Type B pancreatic cell (in vitro differentiated cells): Measurements from ENCODE around the gene ACSS2. TPM values are rescaled to one million over a fixed set of nuclear protein-coding genes. Genes with fewer than 3 reads are reported as not detected.

Source experiments
- DNase-seq: peaks from one replicate; pipeline ENCODE4 v3.0.0; 2021; ENCODE audit warnings: mixed read lengths; ENCODE audit not compliant: unreplicated experiment; ENCODE audit errors: extremely low spot score
- H3K27ac Mint-ChIP-seq: 2 replicates; pipeline ENCODE4 v1.8.0; 2021; ENCODE audit warnings: mild to moderate bottlenecking, mixed read lengths
- H3K27me3 Mint-ChIP-seq: 2 replicates; pipeline ENCODE4 v1.8.0; 2021; ENCODE audit warnings: mixed read lengths
- H3K36me3 Mint-ChIP-seq: 2 replicates; pipeline ENCODE4 v1.8.0; 2021; ENCODE audit warnings: mixed read lengths
- H3K4me1 Mint-ChIP-seq: one replicate; pipeline ENCODE4 v1.8.0; 2021; ENCODE audit warnings: mixed read lengths; ENCODE audit not compliant: unreplicated experiment
- H3K4me3 Mint-ChIP-seq: 2 replicates; pipeline ENCODE4 v1.8.0; 2021; ENCODE audit warnings: mild to moderate bottlenecking, mixed read lengths
- H3K9me3 Mint-ChIP-seq: 2 replicates; pipeline ENCODE4 v1.8.0; 2021; ENCODE audit warnings: mixed read lengths
- total RNA-seq: library from RNA; stranded (reverse); gene quantifications from 2 replicates; pipeline ENCODE4 v1.2.1, GENCODE V29; 2021; ENCODE audit warnings: low replicate concordance
- TF ChIP-seq, protein P1 (sequence below): fragments of 200-600 bp; sonication (generic); conservative IDR thresholded peaks from 2 replicates; pipeline ENCODE4 v1.5.0; 2021; ENCODE audit warnings: antibody characterized with exemption, mild to moderate bottlenecking

The ACSS2 gene
- total RNA-seq, 1 donor from 2014 or later, result 59.2 TPM

DNA sequence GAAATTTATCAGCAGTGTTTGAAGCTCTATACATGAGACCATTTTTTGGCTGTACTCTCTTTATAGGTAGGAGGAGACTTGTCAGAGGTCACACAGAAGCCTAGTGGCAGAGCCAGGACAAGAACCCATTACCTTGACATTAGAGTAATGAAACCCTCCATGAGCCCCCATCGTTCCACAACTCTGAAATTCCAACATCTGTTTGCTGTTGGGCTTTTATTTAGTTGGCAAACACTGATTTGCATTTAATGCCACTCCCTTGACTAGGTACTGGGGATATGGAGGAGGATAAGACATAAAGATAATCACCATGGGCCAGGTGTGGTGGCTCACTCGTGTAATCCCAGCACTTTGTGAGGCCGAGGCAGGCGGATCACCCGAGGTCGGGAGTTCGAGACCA, 77.5 kb downstream of the ACSS2 start:
- no peak for DNase-seq
- Mint-ChIP-seq H3K4me1 (peaks cover 46% of the 10 kb centered on the region), H3K9me3 (peaks cover 4% of the 10 kb centered on the region), H3K36me3 (no peaks in the 10 kb centered on the region), H3K4me3 (peak overlapping the region; percentile 49), H3K27me3 (peaks cover 4% of the 10 kb centered on the region), H3K27ac (no peak overlapping the region)
- TF ChIP-seq, protein P1, sequence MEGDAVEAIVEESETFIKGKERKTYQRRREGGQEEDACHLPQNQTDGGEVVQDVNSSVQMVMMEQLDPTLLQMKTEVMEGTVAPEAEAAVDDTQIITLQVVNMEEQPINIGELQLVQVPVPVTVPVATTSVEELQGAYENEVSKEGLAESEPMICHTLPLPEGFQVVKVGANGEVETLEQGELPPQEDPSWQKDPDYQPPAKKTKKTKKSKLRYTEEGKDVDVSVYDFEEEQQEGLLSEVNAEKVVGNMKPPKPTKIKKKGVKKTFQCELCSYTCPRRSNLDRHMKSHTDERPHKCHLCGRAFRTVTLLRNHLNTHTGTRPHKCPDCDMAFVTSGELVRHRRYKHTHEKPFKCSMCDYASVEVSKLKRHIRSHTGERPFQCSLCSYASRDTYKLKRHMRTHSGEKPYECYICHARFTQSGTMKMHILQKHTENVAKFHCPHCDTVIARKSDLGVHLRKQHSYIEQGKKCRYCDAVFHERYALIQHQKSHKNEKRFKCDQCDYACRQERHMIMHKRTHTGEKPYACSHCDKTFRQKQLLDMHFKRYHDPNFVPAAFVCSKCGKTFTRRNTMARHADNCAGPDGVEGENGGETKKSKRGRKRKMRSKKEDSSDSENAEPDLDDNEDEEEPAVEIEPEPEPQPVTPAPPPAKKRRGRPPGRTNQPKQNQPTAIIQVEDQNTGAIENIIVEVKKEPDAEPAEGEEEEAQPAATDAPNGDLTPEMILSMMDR, result no peak

DNA sequence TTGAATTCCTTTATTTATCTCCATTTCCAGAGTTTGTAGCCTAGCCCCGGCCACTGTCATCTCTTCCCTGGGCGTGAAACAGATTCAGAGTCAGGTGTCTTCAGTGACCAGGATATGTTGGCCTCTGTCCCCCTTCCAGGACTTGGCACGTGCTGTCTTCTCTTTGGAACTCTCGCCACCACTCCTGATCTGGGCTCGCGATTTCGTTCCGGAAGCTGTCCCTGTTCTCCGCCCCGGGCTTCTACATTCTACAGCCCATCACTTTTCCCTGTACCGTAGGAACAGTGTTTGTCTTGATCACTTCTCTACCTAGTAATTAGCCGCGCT, 78.5 kb downstream of the ACSS2 start:
- H3K27ac Mint-ChIP-seq, result peak overlapping the region; percentile 98
- H3K4me3 Mint-ChIP-seq, result peak overlapping the region; percentile 96
- no peaks in the 10 kb centered on the region for H3K36me3 Mint-ChIP-seq
- TF ChIP-seq, protein P1, result no peak
- H3K27me3 Mint-ChIP-seq, result peaks cover 4% of the 10 kb centered on the region
- DNase-seq, result no peak
- H3K9me3 Mint-ChIP-seq, result peaks cover 4% of the 10 kb centered on the region
- H3K4me1 Mint-ChIP-seq, result peaks cover 46% of the 10 kb centered on the region

- Mint-ChIP-seq H3K4me3 (peak within 1 kb of the TSS; percentile 96), H3K4me1 (peaks cover 46% of the 10 kb centered on the region), H3K27ac (peak within 1 kb of the TSS; percentile 98), H3K9me3 (peaks cover 4% of the 10 kb centered on the region), H3K36me3 (no peaks in the 10 kb centered on the region), H3K27me3 (peaks cover 4% of the 10 kb centered on the region)
- TF ChIP-seq, protein P1, result peak; percentile 60
- peak; percentile 100 for DNase-seq
Measured at GRCh38 chr20:34955231-34956040, 79.0 kb downstream of the ACSS2 start, which contains the start of the genes GSS and MYH7B. Gene GSS (minus strand): TSS chr20:34955806. CDS start chr20:34951852, 3,954 bp downstream. Gene MYH7B (plus strand): TSS chr20:34955868. CDS start chr20:34978006, 22,138 bp downstream.

DNA sequence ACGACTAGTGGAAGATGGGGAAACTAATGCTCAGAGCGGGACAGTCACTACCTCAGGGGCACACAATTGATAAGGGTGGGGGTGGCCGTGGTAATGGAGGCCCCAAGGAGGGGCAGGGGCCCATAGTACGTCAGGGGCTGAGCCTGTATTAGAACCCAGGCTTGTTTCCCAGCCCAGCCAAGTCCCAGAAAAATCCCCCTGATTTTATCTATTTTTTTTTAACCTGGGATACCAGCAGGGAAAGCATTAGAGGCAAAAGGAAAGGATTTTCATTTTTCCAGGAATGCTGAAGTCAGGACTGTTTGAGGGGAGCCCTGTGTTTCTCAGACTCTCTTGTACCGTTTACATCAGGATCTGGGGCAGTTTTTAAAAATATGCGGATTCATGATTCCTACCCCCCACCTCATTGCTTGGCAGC, 79.6 kb downstream of the ACSS2 start:
- Mint-ChIP-seq H3K27ac (peak overlapping the region; percentile 98), H3K9me3 (peaks cover 4% of the 10 kb centered on the region), H3K27me3 (peaks cover 4% of the 10 kb centered on the region), H3K4me1 (peaks cover 46% of the 10 kb centered on the region), H3K36me3 (no peaks in the 10 kb centered on the region), H3K4me3 (peak overlapping the region; percentile 96)
- DNase-seq, result no peak
- TF ChIP-seq, protein P1, result no peak

- Mint-ChIP-seq H3K36me3 (no peaks in the 10 kb centered on the region), H3K4me3 (peak overlapping the region; percentile 96), H3K27me3 (peaks cover 4% of the 10 kb centered on the region), H3K9me3 (peaks cover 4% of the 10 kb centered on the region), H3K4me1 (peaks cover 37% of the 10 kb centered on the region), H3K27ac (peak overlapping the region; percentile 98)
- no peak for DNase-seq
- TF ChIP-seq, protein P1, result no peak
Measured at GRCh38 chr20:34956751-34957472, 80.5 kb downstream of the ACSS2 start.
